IMR-90 (cell line): Measurements from ENCODE around the gene PLD2. TPM values are rescaled to one million over a fixed set of nuclear protein-coding genes. Genes with fewer than 3 reads are reported as not detected.

Source experiments
- ATAC-seq: fragments of 200-7000 bp; cut with Tn5 transposase; 2 replicates; pipeline ENCODE4 v1.9.1; 2020; ENCODE audit warnings: low read depth, mild to moderate bottlenecking, moderate library complexity
- BruUV-seq: library from RNA; stranded (reverse); fragments of 400-500 nt; replicated peaks from 2 replicates; lab custom pipeline; 2021; lab: Mats Ljungman, UMichigan
- CTCF ChIA-PET: fragments of 300-600 bp; formaldehyde crosslinking; extraction: SDS; loops from one replicate; lab custom pipeline; 2021; ENCODE audit warnings: antibody characterized with exemption; lab: Yijun Ruan, JAX
- POLR2A ChIA-PET: fragments of 300-600 bp; sonication (Branson Sonifier 250); formaldehyde crosslinking; loops from one replicate; lab custom pipeline; 2022; ENCODE audit warnings: antibody characterized with exemption; ENCODE audit not compliant: unreplicated experiment; lab: Charles Lee
- DNase-seq: peaks from one replicate; pipeline ENCODE4 v3.0.0; 2013
- H2AFZ ChIP-seq: replicated peaks from 2 replicates; pipeline ENCODE3; 2013; ENCODE audit warnings: low read length, mild to moderate bottlenecking; ENCODE audit not compliant: poor library complexity
- H2AK5ac ChIP-seq: 2 replicates; pipeline ENCODE4 v1.6.1; 2013; ENCODE audit warnings: low read depth, low read length, inconsistent platforms
- H2AK9ac ChIP-seq: replicated peaks from 2 replicates; pipeline ENCODE3; 2013; ENCODE audit warnings: mild to moderate bottlenecking, low read depth, low read length, moderate library complexity; ENCODE audit not compliant: poor library complexity
- H2BK120ac ChIP-seq: 2 replicates; pipeline ENCODE4 v1.6.1; 2013; ENCODE audit warnings: low read depth, low read length, inconsistent platforms
- H2BK15ac ChIP-seq: 3 replicates; pipeline ENCODE4 v1.6.1; 2013; ENCODE audit warnings: low read depth, low read length, inconsistent platforms
- H2BK20ac ChIP-seq: 2 replicates; pipeline ENCODE4 v1.6.1; 2013; ENCODE audit warnings: low read depth, mild to moderate bottlenecking, inconsistent platforms, low read length, moderate library complexity
- H2BK5ac ChIP-seq: 2 replicates; pipeline ENCODE4 v1.6.1; 2013; ENCODE audit warnings: mild to moderate bottlenecking, low read depth, low read length, inconsistent platforms; ENCODE audit not compliant: poor library complexity, severe bottlenecking
- H3K14ac ChIP-seq: replicated peaks from 2 replicates; pipeline ENCODE4 v1.6.1; 2013; ENCODE audit warnings: low read depth, low read length, inconsistent platforms
- H3K18ac ChIP-seq: 2 replicates; pipeline ENCODE4 v1.6.1; 2013; ENCODE audit warnings: low read depth, low read length, control low read depth
- H3K23ac ChIP-seq: 2 replicates; pipeline ENCODE4 v1.6.1; 2013; ENCODE audit warnings: low read depth, low read length, inconsistent platforms
- H3K27ac ChIP-seq: 2 replicates; pipeline ENCODE4 v1.5.1; 2013; ENCODE audit warnings: mild to moderate bottlenecking, control low read depth, low read length; ENCODE audit not compliant: insufficient read depth
- H3K27me3 ChIP-seq: 2 replicates; pipeline ENCODE4 v1.6.1; 2013; ENCODE audit warnings: low read length; ENCODE audit not compliant: control insufficient read depth, insufficient read depth
- H3K36me3 ChIP-seq: 2 replicates; pipeline ENCODE4 v1.6.1; 2013; ENCODE audit warnings: low read length, mixed read lengths; ENCODE audit not compliant: control insufficient read depth, insufficient read depth
- H3K4ac ChIP-seq: 2 replicates; pipeline ENCODE4 v1.6.1; 2013; ENCODE audit warnings: low read depth, low read length, inconsistent platforms
- H3K4me1 ChIP-seq: 2 replicates; pipeline ENCODE4 v1.6.1; 2013; ENCODE audit warnings: low read length, mixed read lengths; ENCODE audit not compliant: control insufficient read depth, insufficient read depth
- H3K4me2 ChIP-seq: 2 replicates; pipeline ENCODE4 v1.6.1; 2013; ENCODE audit warnings: low read depth, mild to moderate bottlenecking, control low read depth, low read length, moderate library complexity
- H3K4me3 ChIP-seq: 2 replicates; pipeline ENCODE4 v1.5.1; 2013; ENCODE audit warnings: low read depth, mild to moderate bottlenecking, control low read depth, low read length, moderate library complexity; ENCODE audit not compliant: insufficient read depth
- H3K56ac ChIP-seq: 2 replicates; pipeline ENCODE4 v1.6.1; 2013; ENCODE audit warnings: low read length, inconsistent platforms; ENCODE audit not compliant: insufficient read depth; ENCODE audit errors: extremely low read depth
- H3K79me1 ChIP-seq, 2 experiments: 2 replicates each; pipeline ENCODE4 v1.6.1; 2013; ENCODE audit warnings: low read length in 2 of 2, inconsistent platforms in 1 of 2, low read depth in 1 of 2
- H3K9ac ChIP-seq: 2 replicates; pipeline ENCODE4 v1.6.1; 2013; ENCODE audit warnings: low read depth, low read length, control low read depth
- H3K9me1 ChIP-seq: 2 replicates; pipeline ENCODE4 v1.6.1; 2013; ENCODE audit warnings: low read length, inconsistent platforms; ENCODE audit not compliant: insufficient read depth
- H3K9me3 ChIP-seq: 2 replicates; pipeline ENCODE4 v1.6.1; 2013; ENCODE audit warnings: low read length; ENCODE audit not compliant: control insufficient read depth, insufficient read depth
- H4K20me1 ChIP-seq: 2 replicates; pipeline ENCODE4 v1.6.1; 2013; ENCODE audit warnings: low read length, inconsistent platforms; ENCODE audit not compliant: insufficient read depth
- H4K5ac ChIP-seq: 2 replicates; pipeline ENCODE4 v1.6.1; 2013; ENCODE audit warnings: mild to moderate bottlenecking, low read depth, low read length, control low read depth
- H4K8ac ChIP-seq, 2 experiments: 2 replicates each; pipeline ENCODE4 v1.6.1; 2013; ENCODE audit warnings: low read depth in 2 of 2, low read length in 2 of 2, control low read depth in 1 of 2, inconsistent platforms in 1 of 2
- H4K91ac ChIP-seq: 2 replicates; pipeline ENCODE4 v1.6.1; 2013; ENCODE audit warnings: low read depth, low read length, inconsistent platforms; ENCODE audit not compliant: insufficient read depth
- FOS ChIP-seq: fragments of 150-350 bp; IDR thresholded peaks from 2 replicates; pipeline ENCODE4 v1.6.1; 2016; ENCODE audit warnings: low read depth, low read length
- MAZ ChIP-seq: IDR thresholded peaks from 2 replicates; pipeline ENCODE4 v1.6.1; 2012; ENCODE audit warnings: low read depth, mild to moderate bottlenecking, low read length, improper control_type of control experiment, moderate library complexity, borderline replicate concordance
- WGBS, 2 experiments: methylation state at CpG; one replicate each; pipeline versions ENCODE4 v1.1.5 to v1.1.7; 2013; ENCODE audit warnings: missing lambda C conversion rate in 2 of 2; ENCODE audit not compliant: insufficient read length in 1 of 2; ENCODE audit errors: extremely low coverage in 2 of 2; 5-methylcytosine and 5-hydroxymethylcytosine counted together
- dilution Hi-C: fragments of 300-500 bp; cut with HindIII; formaldehyde crosslinking; loops from one replicate; pipeline ENCODE4 v1.14.3; 2018; ENCODE audit warnings: low sequenced_read_pairs; ENCODE audit not compliant: unreplicated experiment
- in situ Hi-C: fragments of 300-500 bp; cut with MboI; formaldehyde crosslinking; loops from 3 replicates; pipeline ENCODE4 v1.14.3; 2019; ENCODE audit warnings: low sequenced_read_pairs, inconsistent platforms, mixed read lengths
- intact Hi-C: fragments of 100-400 bp; cut with micrococcal nuclease; formaldehyde crosslinking; loops from 2 replicates; pipeline ENCODE4 v1.10.0; 2022
- polyA plus RNA-seq, 3 experiments: library from polyadenylated mRNA; depleted of rRNA; stranded (reverse); fragments of >200 nt; gene quantifications; 2 replicates each; pipeline ENCODE4 v1.2.3, GENCODE V29; 2012; ENCODE audit warnings: low replicate concordance in 1 of 3
- total RNA-seq: library from RNA; depleted of rRNA; stranded (reverse); fragments of >200 nt; gene quantifications from 2 replicates; pipeline ENCODE4 v1.2.3, GENCODE V29; 2012

Gene PLD2
- total and polyA plus RNA-seq, 2 of the 4 experiments (the other 2 are of a cell fraction) = 12.5 to 28.0 TPM

GRCh38 chr17:4839965-4840892 lies 33.3 kb downstream of the PLD2 start:
- no peak overlapping the region for H2AFZ ChIP-seq
- H4K5ac ChIP-seq = no peak overlapping the region
- peak overlapping the region; percentile 27 for H2BK5ac ChIP-seq
- peak overlapping the region in 1 of 2 experiments; percentile 71; a peak in 1 of 4 replicates for H4K8ac ChIP-seq
- dilution Hi-C loops (no loop called here), in situ Hi-C loops (no loop called here), intact Hi-C loops (no loop called here)
- H3K4me2 ChIP-seq = peak overlapping the region; percentile 85
- peak; percentile 67 for DNase-seq
- H3K14ac ChIP-seq = peak overlapping the region; percentile 72
- peak; percentile 87 for ATAC-seq
- H3K9me3 ChIP-seq = no peaks in the 10 kb centered on the region
- peak overlapping the region; percentile 74 for H4K91ac ChIP-seq
- WGBS, 2 experiments = 76% methylated on average over 4 of the region's 8 CpGs; no CpG with 5 or more reads in 1 of the 2 experiments
- peaks cover 16% of the 10 kb centered on the region for H3K4me1 ChIP-seq
- no peak overlapping the region for H3K4me3 ChIP-seq
- peak overlapping the region; percentile 47 for H3K27ac ChIP-seq
- peaks cover 72% of the 10 kb centered on the region for H4K20me1 ChIP-seq
- no peaks in the 10 kb centered on the region for H3K27me3 ChIP-seq
- TF ChIP-seq FOS (peak; percentile 54; the same call in 1 of the 2 replicates), MAZ (no peak)
- peak overlapping the region; percentile 74 for H2AK9ac ChIP-seq
- peak overlapping the region; percentile 74 for H2AK5ac ChIP-seq
- peaks cover 46 to 83% of the 10 kb centered on the region in 2 experiments for H3K79me1 ChIP-seq
- peaks cover 7% of the 10 kb centered on the region; the same call in 1 of the 2 replicates for H3K36me3 ChIP-seq
- H2BK20ac ChIP-seq = peak overlapping the region; percentile 84
- ChIA-PET POLR2A (no interaction called here), CTCF (interaction anchor here (0.8 kb wide), 1 partner anchor 50 kb away, joined by 3 read pairs; no protein-coding TSS in a partner anchor)
- no TSS peak for BruUV-seq
- no peak overlapping the region for H3K18ac ChIP-seq
- H3K9me1 ChIP-seq = peaks cover 41% of the 10 kb centered on the region
- peak overlapping the region; percentile 65 for H2BK120ac ChIP-seq
- peak overlapping the region; percentile 65; the same call in 1 of the 2 replicates for H3K23ac ChIP-seq
- peak overlapping the region; percentile 86 for H3K4ac ChIP-seq
- no peak overlapping the region for H3K9ac ChIP-seq
- H2BK15ac ChIP-seq = peak overlapping the region; percentile 53; the same call in 1 of the 3 replicates
- no peak overlapping the region; the same call in 1 of the 2 replicates for H3K56ac ChIP-seq
